H54 (cell line): Measurements from ENCODE around the gene MANSC4.

Experiments used
- DNase-seq: peaks from one replicate; pipeline ENCODE4 v3.0.0; 2011; ENCODE audit warnings: low spot score, mixed read lengths; ENCODE audit not compliant: insufficient read length
- FAIRE-seq: peaks from 3 replicates; lab custom pipeline; 2011; peaks lifted over from hg19 to GRCh38; lab: Jason Lieb, UNC
- POLR2A ChIP-seq: IDR thresholded peaks from 2 replicates; pipeline ENCODE4 v1.6.1; 2011; ENCODE audit warnings: low read depth, mild to moderate bottlenecking, low read length

The MANSC4 gene

GRCh38 chr12:27812502-27812901 is 32.5 kb upstream of the MANSC4 start:
- TF ChIP-seq POLR2A = no peak
- FAIRE-seq = no peak
- no peak for DNase-seq

GRCh38 chr12:27810756-27811155 is 30.7 kb upstream of the MANSC4 start:
- FAIRE-seq (no peak), DNase-seq (no peak)
- TF ChIP-seq POLR2A = no peak

GRCh38 chr12:27808841-27809240 is 28.8 kb upstream of the MANSC4 start:
- FAIRE-seq = no peak
- TF ChIP-seq POLR2A = no peak
- DNase-seq = no peak

GRCh38 chr12:27807063-27807703 is 27.1 kb upstream of the MANSC4 start:
- TF ChIP-seq POLR2A = no peak
- no peak for FAIRE-seq

GRCh38 chr12:27806259-27806658 is 26.2 kb upstream of the MANSC4 start:
- DNase-seq = no peak
- TF ChIP-seq POLR2A = no peak
- FAIRE-seq = no peak

More at GRCh38 chr12:27807063-27807703, 27.1 kb upstream of the MANSC4 start:
- DNase-seq = no peak

- DNase-seq = no peak
- FAIRE-seq = no peak
- TF ChIP-seq POLR2A = no peak
Observed at GRCh38 chr12:27805238-27805637, 25.2 kb upstream of the MANSC4 start.

- TF ChIP-seq POLR2A = no peak
- DNase-seq = no peak
- no peak for FAIRE-seq
Observed at GRCh38 chr12:27802936-27803335, 22.9 kb upstream of the MANSC4 start.

GRCh38 chr12:27802511-27802910 is 22.5 kb upstream of the MANSC4 start:
- no peak for TF ChIP-seq POLR2A
- DNase-seq (no peak), FAIRE-seq (no peak)

GRCh38 chr12:27801630-27802029 is 21.6 kb upstream of the MANSC4 start:
- FAIRE-seq (no peak), DNase-seq (no peak)
- TF ChIP-seq POLR2A = no peak

GRCh38 chr12:27800819-27801218 is 20.8 kb upstream of the MANSC4 start:
- no peak for TF ChIP-seq POLR2A
- DNase-seq = no peak
- no peak for FAIRE-seq

GRCh38 chr12:27797301-27798025 is 17.4 kb upstream of the MANSC4 start:
- DNase-seq = no peak
- FAIRE-seq = no peak
- no peak for TF ChIP-seq POLR2A

GRCh38 chr12:27796128-27796527 is 16.1 kb upstream of the MANSC4 start:
- TF ChIP-seq POLR2A = no peak
- DNase-seq = no peak
- no peak for FAIRE-seq

GRCh38 chr12:27794818-27795584 is 15.0 kb upstream of the MANSC4 start:
- FAIRE-seq (no peak), DNase-seq (no peak)
- no peak for TF ChIP-seq POLR2A

- DNase-seq = no peak
- no peak for TF ChIP-seq POLR2A
- no peak for FAIRE-seq
Observed at GRCh38 chr12:27790179-27790578, 10.1 kb upstream of the MANSC4 start.
